MCF 10A (cell line): ENCODE results near the gene TNFRSF19. TPM values are rescaled to one million over a fixed set of nuclear protein-coding genes. Genes with fewer than 3 reads are reported as not detected.

Experiments
- BruUV-seq: library from RNA; stranded (reverse); fragments of 400-500 nt; replicated peaks from 2 replicates; lab custom pipeline; 2021; lab: Mats Ljungman, UMichigan
- CTCF ChIA-PET: fragments of 300-600 bp; sonication (Branson Sonifier 250); formaldehyde crosslinking; extraction: SDS; loops from one replicate; lab custom pipeline; 2021; ENCODE audit warnings: antibody characterized with exemption, inconsistent platforms; lab: Yijun Ruan, JAX
- POLR2A ChIA-PET: fragments of 300-600, 350-650 bp; sonication (Branson Sonifier 250); formaldehyde crosslinking; extraction: SDS; loops from one replicate; lab custom pipeline; 2020; ENCODE audit warnings: antibody characterized with exemption, inconsistent platforms; lab: Yijun Ruan, JAX
- DNase-seq: peaks from one replicate; pipeline ENCODE4 v3.0.0-alpha.2; 2018; ENCODE audit not compliant: unreplicated experiment
- H3K27ac Mint-ChIP-seq: one replicate; pipeline ENCODE4 v1.8.0; 2022; ENCODE audit warnings: mild to moderate bottlenecking, low read depth, mixed read lengths; ENCODE audit not compliant: unreplicated experiment
- H3K27me3 Mint-ChIP-seq: one replicate; pipeline ENCODE4 v1.8.0; 2022; ENCODE audit warnings: mixed read lengths; ENCODE audit not compliant: insufficient read depth, unreplicated experiment
- H3K36me3 Mint-ChIP-seq: one replicate; pipeline ENCODE4 v1.8.0; 2022; ENCODE audit warnings: mild to moderate bottlenecking, moderate library complexity, mixed read lengths; ENCODE audit not compliant: insufficient read depth, unreplicated experiment
- H3K4me1 Mint-ChIP-seq: one replicate; pipeline ENCODE4 v1.8.0; 2022; ENCODE audit warnings: mixed read lengths; ENCODE audit not compliant: insufficient read depth, unreplicated experiment
- H3K4me3 Mint-ChIP-seq: one replicate; pipeline ENCODE4 v1.8.0; 2022; ENCODE audit warnings: mild to moderate bottlenecking, moderate library complexity, mixed read lengths; ENCODE audit not compliant: unreplicated experiment
- H3K9me3 Mint-ChIP-seq: one replicate; pipeline ENCODE4 v1.8.0; 2022; ENCODE audit warnings: mixed read lengths; ENCODE audit not compliant: unreplicated experiment
- CTCF ChIP-seq: fragments of 200-600 bp; IDR thresholded peaks from one replicate; pipeline ENCODE4 v1.8.0; 2022; ENCODE audit warnings: antibody characterized with exemption, mild to moderate bottlenecking; ENCODE audit not compliant: unreplicated experiment
- intact Hi-C: fragments of 100-400 bp; cut with micrococcal nuclease; formaldehyde crosslinking; loops from 2 replicates; pipeline ENCODE4 v1.14.1; 2022
- total RNA-seq: library from RNA; stranded (reverse); gene quantifications from 2 replicates; pipeline ENCODE4 v1.2.3, GENCODE V29; 2022

Gene TNFRSF19
- total RNA-seq, 1 experiment from 2014 or later: not detected

GRCh38 chr13:23541221-23541824, 28.9 kb upstream of the TNFRSF19 start:
- no peak for DNase-seq
- Mint-ChIP-seq H3K9me3 (no peaks in the 10 kb centered on the region), H3K36me3 (no peaks in the 10 kb centered on the region), H3K4me3 (no peak overlapping the region), H3K4me1 (no peaks in the 10 kb centered on the region), H3K27ac (no peak overlapping the region), H3K27me3 (no peaks in the 10 kb centered on the region)
- CTCF ChIA-PET: no interaction called here
- TF ChIP-seq CTCF: no peak
- BruUV-seq: no TSS peak
- intact Hi-C loops: no loop called here
- POLR2A ChIA-PET: no interaction called here

GRCh38 chr13:23544668-23545067, 25.5 kb upstream of the TNFRSF19 start:
- Mint-ChIP-seq H3K27ac (no peak overlapping the region), H3K9me3 (no peaks in the 10 kb centered on the region), H3K36me3 (no peaks in the 10 kb centered on the region), H3K27me3 (no peaks in the 10 kb centered on the region), H3K4me1 (no peaks in the 10 kb centered on the region), H3K4me3 (no peak overlapping the region)
- TF ChIP-seq CTCF: no peak
- intact Hi-C loops: no loop called here
- BruUV-seq: no TSS peak
- ChIA-PET POLR2A (no interaction called here), CTCF (no interaction called here)
- DNase-seq: no peak

- Mint-ChIP-seq H3K27me3 (no peaks in the 10 kb centered on the region), H3K4me1 (no peaks in the 10 kb centered on the region), H3K9me3 (no peaks in the 10 kb centered on the region), H3K36me3 (no peaks in the 10 kb centered on the region), H3K27ac (no peak overlapping the region), H3K4me3 (no peak overlapping the region)
- BruUV-seq: no TSS peak
- no peak for TF ChIP-seq CTCF
- no peak for DNase-seq
- ChIA-PET CTCF (no interaction called here), POLR2A (interaction anchor here (0.6 kb wide), 1 partner anchor 710 kb away, joined by 3 read pairs; no protein-coding TSS in a partner anchor)
- intact Hi-C loops: no loop called here
Measured at GRCh38 chr13:23547000-23547590, 23.1 kb upstream of the TNFRSF19 start.

- no TSS peak for BruUV-seq
- no peaks in the 10 kb centered on the region for H3K9me3 Mint-ChIP-seq
- H3K4me3 Mint-ChIP-seq: no peak overlapping the region
- no peaks in the 10 kb centered on the region for H3K36me3 Mint-ChIP-seq
- no peaks in the 10 kb centered on the region for H3K27me3 Mint-ChIP-seq
- ChIA-PET CTCF (no interaction called here), POLR2A (no interaction called here)
- TF ChIP-seq CTCF: no peak
- no peak overlapping the region for H3K27ac Mint-ChIP-seq
- intact Hi-C loops: no loop called here
- no peak for DNase-seq
- no peaks in the 10 kb centered on the region for H3K4me1 Mint-ChIP-seq
Measured at GRCh38 chr13:23549724-23550123, 20.5 kb upstream of the TNFRSF19 start.
